K562 (cell line): ENCODE data around the gene WDR35. TPM values are rescaled to one million over a fixed set of nuclear protein-coding genes. Genes with fewer than 3 reads are reported as not detected.

Experiments
- BACH1 ChIP-seq: fragments of 200-800 bp; sonication (Bioruptor generic); IDR thresholded peaks from 2 replicates; pipeline ENCODE4 v1.6.1; 2016; ENCODE audit warnings: missing genetic modification characterization, missing compliant biosample characterization
- CREB1 ChIP-seq, 2 experiments: sonication (generic) in 1 of 2; formaldehyde crosslinking in 1 of 2; IDR thresholded peaks; 2 replicates each; pipeline versions ENCODE4 v1.6.1 to v1.8.0; 2012 to 2022; ENCODE audit warnings: inconsistent platforms in 1 of 2, mild to moderate bottlenecking in 1 of 2, missing genetic modification reagents in 1 of 2, moderate library complexity in 1 of 2
- CTCF ChIP-seq, 3 experiments: IDR thresholded peaks in 2 of 3; conservative IDR thresholded peaks in 1 of 3; 2 replicates each; pipeline ENCODE4 v1.5.1; 2011 to 2012; ENCODE audit warnings: low read length in 3 of 3, mild to moderate bottlenecking in 3 of 3, control low read depth in 2 of 3, improper control_type of control experiment in 1 of 3, inconsistent platforms in 1 of 3, low read depth in 1 of 3, mixed read lengths in 1 of 3, moderate library complexity in 1 of 3; ENCODE audit not compliant: insufficient read depth in 2 of 3
- DEAF1 ChIP-seq: fragments of 450-650 bp; formaldehyde crosslinking; IDR thresholded peaks from 2 replicates; pipeline ENCODE4 v1.4.0; 2020; ENCODE audit warnings: mild to moderate bottlenecking, moderate library complexity
- E2F4 ChIP-seq: sonication (generic); formaldehyde crosslinking; IDR thresholded peaks from 2 replicates; pipeline ENCODE4 v1.8.0; 2022; ENCODE audit warnings: mild to moderate bottlenecking, low read depth, missing genetic modification reagents
- HDAC6 ChIP-seq: IDR thresholded peaks from 2 replicates; pipeline ENCODE4 v1.6.1; 2012; ENCODE audit warnings: low read depth, mild to moderate bottlenecking, control low read depth, inconsistent platforms, low read length, moderate library complexity
- MYNN ChIP-seq, 2 experiments: sonication (generic); formaldehyde crosslinking in 1 of 2; IDR thresholded peaks; 2 replicates each; pipeline versions ENCODE4 v1.5.0 to v1.6.1; 2016 to 2020; ENCODE audit warnings: antibody characterized with exemption in 1 of 2, missing genetic modification reagents in 1 of 2
- SMC3 ChIP-seq: conservative IDR thresholded peaks from 2 replicates; pipeline ENCODE4 v1.6.1; 2011; ENCODE audit warnings: low read depth, low read length, improper control_type of control experiment; ENCODE audit not compliant: insufficient read depth
- SP1 ChIP-seq: sonication (generic); formaldehyde crosslinking; IDR thresholded peaks from 2 replicates; pipeline ENCODE4 v1.8.1; 2022; ENCODE audit warnings: mild to moderate bottlenecking, missing genetic modification reagents
- SREBF2 ChIP-seq: sonication (generic); formaldehyde crosslinking; IDR thresholded peaks from 2 replicates; pipeline ENCODE4 v1.4.0; 2020; ENCODE audit warnings: mild to moderate bottlenecking, missing genetic modification reagents
- STAG1 ChIP-seq: sonication (generic); formaldehyde crosslinking; IDR thresholded peaks from 2 replicates; pipeline ENCODE4 v1.5.0; 2020; ENCODE audit warnings: missing genetic modification reagents, borderline replicate concordance
- TFAP4 ChIP-seq: sonication (generic); formaldehyde crosslinking; IDR thresholded peaks from 2 replicates; pipeline ENCODE4 v1.8.0; 2022; ENCODE audit warnings: missing genetic modification reagents, mild to moderate bottlenecking, moderate library complexity, borderline replicate concordance
- TOE1 ChIP-seq, 2 experiments: fragments of 450-650 bp in 1 of 2; sonication (generic) in 1 of 2; formaldehyde crosslinking in 1 of 2; IDR thresholded peaks; 2 replicates each; pipeline versions ENCODE4 v1.7.1 to v1.8.0; 2016 to 2022; ENCODE audit warnings: borderline replicate concordance in 2 of 2, mild to moderate bottlenecking in 2 of 2, antibody characterized with exemption in 1 of 2, inconsistent platforms in 1 of 2, low read depth in 1 of 2, missing genetic modification reagents in 1 of 2, moderate library complexity in 1 of 2
- U2AF2 ChIP-seq: fragments of 200-400 bp; formaldehyde crosslinking; optimal IDR thresholded peaks from 2 replicates; pipeline ENCODE3; 2017; ENCODE audit warnings: low read depth, mild to moderate bottlenecking, low read length
- XRCC5 ChIP-seq: fragments of 200-400 bp; formaldehyde crosslinking; IDR thresholded peaks from 2 replicates; pipeline ENCODE4 v1.6.1; 2017; ENCODE audit warnings: low read depth, mild to moderate bottlenecking, low read length
- ZKSCAN1 ChIP-seq: fragments of 150-350 bp; IDR thresholded peaks from 2 replicates; pipeline ENCODE4 v1.6.1; 2016; ENCODE audit warnings: low read depth, low read length
- ZNF311 ChIP-seq: fragments of 250-450 bp; sonication (Bioruptor Pico); IDR thresholded peaks from 2 replicates; pipeline ENCODE4 v1.4.0; 2020; ENCODE audit warnings: mild to moderate bottlenecking, moderate library complexity
- ZNF785 ChIP-seq: fragments of 250-450 bp; sonication (Bioruptor Pico); IDR thresholded peaks from 2 replicates; pipeline ENCODE4 v1.4.0; 2020; ENCODE audit warnings: mild to moderate bottlenecking
- polyA plus RNA-seq, 8 experiments: library from polyadenylated mRNA; depleted of rRNA in 4 of 8; stranded (reverse) in 5 of 8; unstranded in 3 of 8; fragments of >200 nt; fragmentation: Nextera tagmentation in 2 of 8; fragmentation: Illumina TruSeq in 1 of 8; extraction: Ambion mirVana in 2 of 8; extraction: Trizol in 1 of 8; gene quantifications; 2 replicates each; pipeline versions ENCODE4 v1.2.1 to v1.2.3, GENCODE V29; 2011 to 2014; ENCODE audit warnings: inconsistent platforms in 1 of 8, missing spikeins in 1 of 8
- total RNA-seq, 7 experiments: library from RNA; depleted of rRNA in 6 of 7; stranded (reverse); fragments of >200 nt in 6 of 7; fragmentation: Illumina TruSeq in 2 of 7; extraction: Trizol in 2 of 7; gene quantifications; 2 replicates each; pipeline versions ENCODE4 v1.2.1 to v1.2.3, GENCODE V29; 2011 to 2021; ENCODE audit warnings: low replicate concordance in 1 of 7
- TF ChIP-seq, protein P1 (sequence below): fragments of 450-650 bp; IDR thresholded peaks from 2 replicates; pipeline ENCODE4 v1.6.1; 2016

The WDR35 gene
- total and polyA plus RNA-seq, 9 of the 15 experiments (the other 6 are each of a cell fraction or from before 2014, with no cell fraction given) = 3.3 to 13.1 (median 8.0) TPM

- TF ChIP-seq ZNF785 (CRISPR knock-in tag) (no peak), TOE1 (IDR thresholded peaks at IDR 0.05; ENCODE audit: borderline replicate concordance) (no peak), TOE1 (CRISPR knock-in tag; IDR thresholded peaks at IDR 0.05; ENCODE audit: borderline replicate concordance, low read depth) (0 out of 2 replicates have a peak, but pooled peaks have one; percentile 38), E2F4 (CRISPR knock-in tag) (peak; percentile 24; the same call in 1 of the 2 replicates), SP1 (0 out of 2 replicates have a peak, but pooled peaks have one; percentile 29), SREBF2 (CRISPR knock-in tag) (0 out of 2 replicates have a peak, but pooled peaks have one; percentile 20), SMC3 (peak; percentile 94), BACH1 (tag) (no peak), CREB1 (IDR thresholded peaks at IDR 0.05) (no peak), CREB1 (CRISPR knock-in tag; IDR thresholded peaks at IDR 0.05) (no peak), U2AF2 (no peak), HDAC6 (no peak), TFAP4 (no peak; the same call in 1 of the 2 replicates), DEAF1 (CRISPR knock-in tag) (peak; percentile 93), XRCC5 (peak; percentile 47; the same call in 1 of the 2 replicates), STAG1 (CRISPR knock-in tag) (peak; percentile 96), ZKSCAN1 (peak; percentile 100), MYNN (IDR thresholded peaks at IDR 0.05) (0 out of 2 replicates have a peak, but pooled peaks have one; percentile 58), MYNN (CRISPR knock-in tag; IDR thresholded peaks at IDR 0.05) (no peak), CTCF (IDR thresholded peaks at IDR 0.05 in 2 of 3, conservative IDR thresholded peaks at IDR 0.05 in 1 of 3; ENCODE audit: insufficient read depth in 2 of 3, low read depth in 1 of 3, low read length in 3 of 3) (peak; percentile 90 to 93 (median 93)), ZNF311 (CRISPR knock-in tag) (no peak)
- TF ChIP-seq, protein P1, sequence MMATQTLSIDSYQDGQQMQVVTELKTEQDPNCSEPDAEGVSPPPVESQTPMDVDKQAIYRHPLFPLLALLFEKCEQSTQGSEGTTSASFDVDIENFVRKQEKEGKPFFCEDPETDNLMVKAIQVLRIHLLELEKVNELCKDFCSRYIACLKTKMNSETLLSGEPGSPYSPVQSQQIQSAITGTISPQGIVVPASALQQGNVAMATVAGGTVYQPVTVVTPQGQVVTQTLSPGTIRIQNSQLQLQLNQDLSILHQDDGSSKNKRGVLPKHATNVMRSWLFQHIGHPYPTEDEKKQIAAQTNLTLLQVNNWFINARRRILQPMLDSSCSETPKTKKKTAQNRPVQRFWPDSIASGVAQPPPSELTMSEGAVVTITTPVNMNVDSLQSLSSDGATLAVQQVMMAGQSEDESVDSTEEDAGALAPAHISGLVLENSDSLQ = no peak
Observed at GRCh38 chr2:19863303-19864041, 126.4 kb downstream of the WDR35 start (continued).
